H1 (cell line): ENCODE measurements around the gene CELF4.

Experiments used
- EZH2 ChIP-seq: fragments of 200-600 bp; sonication (generic); IDR thresholded peaks from 2 replicates; pipeline ENCODE4 v1.7.1; 2012; ENCODE audit warnings: low read depth, mild to moderate bottlenecking, moderate library complexity, low read length, inconsistent platforms; ENCODE audit not compliant: severe bottlenecking
- HDAC2 ChIP-seq, 2 experiments: fragments of 300-600 bp in 1 of 2; sonication (generic) in 1 of 2; IDR thresholded peaks; 2 replicates each; pipeline ENCODE4 v1.6.1; 2011 to 2012; ENCODE audit warnings: low read depth in 2 of 2, low read length in 2 of 2, mild to moderate bottlenecking in 2 of 2, moderate library complexity in 2 of 2, borderline replicate concordance in 1 of 2, inconsistent platforms in 1 of 2
- POLR2AphosphoS5 ChIP-seq: IDR thresholded peaks from 2 replicates; pipeline ENCODE4 v1.6.1; 2011; ENCODE audit warnings: low read depth, low read length
- ZNF274 ChIP-seq: IDR thresholded peaks from 2 replicates; pipeline ENCODE4 v1.7.0; 2012; ENCODE audit warnings: low read length, borderline replicate concordance; ENCODE audit errors: extremely low read depth
- TF ChIP-seq, protein P1 (sequence below), 3 experiments: IDR thresholded peaks; 1 replicate in 2 of 3; 2 replicates in 1 of 3; pipeline versions ENCODE4 v1.5.1 to v1.6.1; 2011; ENCODE audit warnings: low read length in 3 of 3, mild to moderate bottlenecking in 3 of 3, inconsistent platforms in 2 of 3, low read depth in 1 of 3, moderate library complexity in 1 of 3; ENCODE audit not compliant: insufficient read depth in 1 of 3; ENCODE audit errors: control extremely low read depth in 1 of 3

DNA sequence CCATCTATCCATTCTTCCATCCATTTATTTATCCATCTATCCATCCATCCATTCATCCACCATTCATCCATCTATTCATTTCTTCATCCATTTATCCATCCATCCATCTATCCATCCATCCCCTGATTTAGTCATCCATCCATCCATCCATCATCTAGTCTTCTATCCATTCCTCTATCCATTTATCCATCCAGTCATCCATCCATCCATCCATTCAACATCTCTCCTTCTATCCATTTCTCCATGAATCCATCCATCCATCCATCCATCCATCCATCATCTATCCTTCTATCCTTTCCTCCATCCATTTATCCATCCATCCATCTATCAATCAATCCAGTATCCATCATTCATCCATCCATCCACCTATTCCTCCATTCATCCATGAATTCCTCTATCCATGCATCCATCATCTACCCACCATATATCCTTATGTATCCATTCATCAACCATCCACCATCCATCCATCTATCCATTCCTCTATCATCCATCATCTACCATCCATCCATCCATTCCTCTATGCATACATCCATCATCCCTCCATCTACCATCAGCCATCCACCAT lies 185.0 kb downstream of the CELF4 start:
- TF ChIP-seq, protein P1, sequence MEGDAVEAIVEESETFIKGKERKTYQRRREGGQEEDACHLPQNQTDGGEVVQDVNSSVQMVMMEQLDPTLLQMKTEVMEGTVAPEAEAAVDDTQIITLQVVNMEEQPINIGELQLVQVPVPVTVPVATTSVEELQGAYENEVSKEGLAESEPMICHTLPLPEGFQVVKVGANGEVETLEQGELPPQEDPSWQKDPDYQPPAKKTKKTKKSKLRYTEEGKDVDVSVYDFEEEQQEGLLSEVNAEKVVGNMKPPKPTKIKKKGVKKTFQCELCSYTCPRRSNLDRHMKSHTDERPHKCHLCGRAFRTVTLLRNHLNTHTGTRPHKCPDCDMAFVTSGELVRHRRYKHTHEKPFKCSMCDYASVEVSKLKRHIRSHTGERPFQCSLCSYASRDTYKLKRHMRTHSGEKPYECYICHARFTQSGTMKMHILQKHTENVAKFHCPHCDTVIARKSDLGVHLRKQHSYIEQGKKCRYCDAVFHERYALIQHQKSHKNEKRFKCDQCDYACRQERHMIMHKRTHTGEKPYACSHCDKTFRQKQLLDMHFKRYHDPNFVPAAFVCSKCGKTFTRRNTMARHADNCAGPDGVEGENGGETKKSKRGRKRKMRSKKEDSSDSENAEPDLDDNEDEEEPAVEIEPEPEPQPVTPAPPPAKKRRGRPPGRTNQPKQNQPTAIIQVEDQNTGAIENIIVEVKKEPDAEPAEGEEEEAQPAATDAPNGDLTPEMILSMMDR (IDR thresholded peaks at IDR 0.05; ENCODE audit: control extremely low read depth in 1 of 3, insufficient read depth in 1 of 3, low read depth in 1 of 3, low read length in 3 of 3) = no peak
- no peak for TF ChIP-seq EZH2
- no peak for TF ChIP-seq ZNF274
- TF ChIP-seq HDAC2 (IDR thresholded peaks at IDR 0.05; ENCODE audit: borderline replicate concordance in 1 of 2, low read depth in 2 of 2, low read length in 2 of 2) = no peak
- no peak for TF ChIP-seq POLR2AphosphoS5
